T-helper 2 cell treated with Interferon-gamma antibody and Interleukin-4, amounts not matched to agents 5 μg/mL and 100 μg/mL, for 36 hours (primary cell): ENCODE data around the gene CDH23.
A peak's percentile ranks its signal among the peaks of the same experiment; 100 is the strongest.

Experiments used
- DNase-seq: peaks from one replicate; pipeline ENCODE4 v3.0.0; 2021; ENCODE audit warnings: low spot score
- H3K27ac Mint-ChIP-seq: one replicate; pipeline ENCODE4 v1.8.0; 2021; ENCODE audit warnings: mild to moderate bottlenecking, mixed read lengths
- H3K27me3 Mint-ChIP-seq: one replicate; pipeline ENCODE4 v1.8.0; 2021; ENCODE audit warnings: low read depth, mixed read lengths
- H3K36me3 Mint-ChIP-seq: one replicate; pipeline ENCODE4 v1.8.0; 2021; ENCODE audit warnings: low read depth, mixed read lengths
- H3K4me1 Mint-ChIP-seq: one replicate; pipeline ENCODE4 v1.8.0; 2021; ENCODE audit warnings: low read depth, mixed read lengths
- H3K4me3 Mint-ChIP-seq: one replicate; pipeline ENCODE4 v1.8.0; 2022; ENCODE audit warnings: mild to moderate bottlenecking, moderate library complexity, mixed read lengths
- H3K9me3 Mint-ChIP-seq: one replicate; pipeline ENCODE4 v1.8.0; 2021; ENCODE audit warnings: mixed read lengths

CDH23 gene

DNA sequence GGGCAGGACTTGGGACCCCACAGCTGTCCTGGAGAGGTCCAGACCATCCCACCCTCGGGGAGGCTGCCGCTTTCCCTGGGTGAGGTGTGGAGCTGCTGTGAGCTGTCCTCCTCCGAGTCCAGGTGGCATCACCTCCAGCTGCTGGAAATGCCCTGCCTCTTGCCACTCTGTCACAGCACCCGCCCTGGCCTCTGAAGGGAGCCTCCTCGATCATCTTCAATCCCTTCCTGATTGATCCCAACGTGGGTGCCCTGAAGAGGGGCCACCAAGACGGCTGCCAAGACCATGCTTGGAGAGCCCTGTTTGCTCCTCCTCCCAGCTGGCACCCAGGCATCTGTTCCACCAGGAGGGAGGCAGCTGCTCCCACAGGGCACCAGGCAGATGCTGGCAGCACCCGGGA is 318.3 kb downstream of the CDH23 start:
- no peak for DNase-seq
- Mint-ChIP-seq H3K27ac (peak overlapping the region; percentile 57), H3K27me3 (no peaks in the 10 kb centered on the region), H3K9me3 (no peaks in the 10 kb centered on the region), H3K4me3 (peak overlapping the region; percentile 29), H3K36me3 (no peaks in the 10 kb centered on the region), H3K4me1 (peaks cover 29% of the 10 kb centered on the region)

- H3K9me3 Mint-ChIP-seq, result no peaks in the 10 kb centered on the region
- no peaks in the 10 kb centered on the region for H3K27me3 Mint-ChIP-seq
- H3K36me3 Mint-ChIP-seq, result no peaks in the 10 kb centered on the region
- H3K27ac Mint-ChIP-seq, result no peak overlapping the region
- H3K4me1 Mint-ChIP-seq, result peaks cover 29% of the 10 kb centered on the region
- DNase-seq, result no peak
- no peak overlapping the region for H3K4me3 Mint-ChIP-seq
Measured at GRCh38 chr10:71715860-71716259, 319.1 kb downstream of the CDH23 start.

DNA sequence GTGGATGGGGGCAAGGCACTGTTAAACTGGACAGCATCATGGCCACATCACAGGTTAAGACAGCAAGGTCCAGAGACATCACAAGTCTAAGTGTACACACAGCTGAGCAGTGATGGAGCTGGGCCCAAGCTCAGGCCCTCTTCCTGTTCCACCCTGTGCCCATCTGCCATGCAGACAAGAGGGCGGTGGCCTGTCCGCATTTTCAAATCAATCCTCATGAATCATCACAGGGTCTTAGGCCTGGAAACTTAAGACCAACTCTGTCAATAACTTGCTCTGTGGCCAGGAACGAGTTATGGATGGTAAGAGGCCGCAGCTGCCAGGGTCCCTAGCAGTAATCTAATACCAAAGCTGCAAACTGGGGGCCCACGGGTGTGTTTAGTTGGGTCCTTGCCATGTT is 319.7 kb downstream of the CDH23 start:
- Mint-ChIP-seq H3K27me3 (no peaks in the 10 kb centered on the region), H3K27ac (no peak overlapping the region), H3K4me1 (peaks cover 29% of the 10 kb centered on the region), H3K9me3 (no peaks in the 10 kb centered on the region), H3K4me3 (no peak overlapping the region), H3K36me3 (no peaks in the 10 kb centered on the region)
- no peak for DNase-seq

DNA sequence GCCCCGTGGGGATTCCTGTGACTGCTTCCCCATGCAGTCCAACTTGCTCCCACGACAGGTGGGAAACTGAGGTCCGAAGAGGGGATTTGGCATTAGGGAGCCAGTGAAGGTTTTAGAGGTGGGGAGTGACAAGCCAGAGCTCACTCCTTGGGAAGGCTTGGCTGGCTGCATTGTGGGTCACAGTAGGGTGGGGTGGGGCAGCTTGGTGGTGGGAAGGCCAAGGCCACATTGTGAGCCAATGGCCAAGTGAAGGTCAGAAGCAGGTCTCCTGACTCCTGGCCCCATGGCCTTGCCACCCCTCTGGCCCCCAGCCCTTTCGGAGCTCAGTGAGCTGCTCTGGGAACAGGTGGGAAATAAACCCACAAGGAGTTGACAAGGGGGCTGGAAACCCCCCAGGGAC is 320.3 kb downstream of the CDH23 start:
- H3K4me3 Mint-ChIP-seq, result no peak overlapping the region
- no peaks in the 10 kb centered on the region for H3K36me3 Mint-ChIP-seq
- DNase-seq, result no peak
- H3K4me1 Mint-ChIP-seq, result peaks cover 29% of the 10 kb centered on the region
- H3K27ac Mint-ChIP-seq, result no peak overlapping the region
- no peaks in the 10 kb centered on the region for H3K9me3 Mint-ChIP-seq
- H3K27me3 Mint-ChIP-seq, result no peaks in the 10 kb centered on the region

- DNase-seq, result no peak
- H3K27me3 Mint-ChIP-seq, result no peaks in the 10 kb centered on the region
- no peaks in the 10 kb centered on the region for H3K9me3 Mint-ChIP-seq
- H3K27ac Mint-ChIP-seq, result peak overlapping the region; percentile 12
- peaks cover 25% of the 10 kb centered on the region for H3K4me1 Mint-ChIP-seq
- no peak overlapping the region for H3K4me3 Mint-ChIP-seq
- H3K36me3 Mint-ChIP-seq, result no peaks in the 10 kb centered on the region
Measured at GRCh38 chr10:71717551-71717951, 320.8 kb downstream of the CDH23 start.

GRCh38 chr10:71718165-71718698 is 321.5 kb downstream of the CDH23 start:
- Mint-ChIP-seq H3K4me1 (peaks cover 20% of the 10 kb centered on the region), H3K27me3 (no peaks in the 10 kb centered on the region), H3K36me3 (no peaks in the 10 kb centered on the region), H3K4me3 (no peak overlapping the region), H3K9me3 (no peaks in the 10 kb centered on the region), H3K27ac (no peak overlapping the region)
- DNase-seq, result no peak

DNA sequence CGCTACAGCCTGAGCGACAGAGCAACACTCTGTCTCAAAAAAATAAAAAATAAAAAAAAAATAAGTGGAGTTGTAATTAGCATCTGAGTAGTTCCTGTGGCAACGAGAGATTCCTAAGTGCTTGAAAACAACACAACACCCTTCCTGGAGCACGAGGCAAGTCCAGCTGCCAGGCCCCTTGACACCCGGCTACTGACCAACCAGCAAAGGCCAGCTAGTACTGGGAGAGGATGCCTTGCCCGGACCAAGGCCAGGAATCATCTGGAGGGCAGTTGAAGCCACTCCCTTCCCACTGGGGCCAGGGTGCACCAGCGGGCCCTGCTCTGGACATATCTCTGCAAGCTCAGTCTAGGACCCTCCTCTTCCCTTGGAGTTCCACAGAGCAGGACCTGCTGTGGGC is 322.3 kb downstream of the CDH23 start:
- no peaks in the 10 kb centered on the region for H3K9me3 Mint-ChIP-seq
- H3K27ac Mint-ChIP-seq, result no peak overlapping the region
- H3K4me3 Mint-ChIP-seq, result no peak overlapping the region
- no peaks in the 10 kb centered on the region for H3K36me3 Mint-ChIP-seq
- H3K27me3 Mint-ChIP-seq, result no peaks in the 10 kb centered on the region
- peaks cover 12% of the 10 kb centered on the region for H3K4me1 Mint-ChIP-seq
- no peak for DNase-seq

DNA sequence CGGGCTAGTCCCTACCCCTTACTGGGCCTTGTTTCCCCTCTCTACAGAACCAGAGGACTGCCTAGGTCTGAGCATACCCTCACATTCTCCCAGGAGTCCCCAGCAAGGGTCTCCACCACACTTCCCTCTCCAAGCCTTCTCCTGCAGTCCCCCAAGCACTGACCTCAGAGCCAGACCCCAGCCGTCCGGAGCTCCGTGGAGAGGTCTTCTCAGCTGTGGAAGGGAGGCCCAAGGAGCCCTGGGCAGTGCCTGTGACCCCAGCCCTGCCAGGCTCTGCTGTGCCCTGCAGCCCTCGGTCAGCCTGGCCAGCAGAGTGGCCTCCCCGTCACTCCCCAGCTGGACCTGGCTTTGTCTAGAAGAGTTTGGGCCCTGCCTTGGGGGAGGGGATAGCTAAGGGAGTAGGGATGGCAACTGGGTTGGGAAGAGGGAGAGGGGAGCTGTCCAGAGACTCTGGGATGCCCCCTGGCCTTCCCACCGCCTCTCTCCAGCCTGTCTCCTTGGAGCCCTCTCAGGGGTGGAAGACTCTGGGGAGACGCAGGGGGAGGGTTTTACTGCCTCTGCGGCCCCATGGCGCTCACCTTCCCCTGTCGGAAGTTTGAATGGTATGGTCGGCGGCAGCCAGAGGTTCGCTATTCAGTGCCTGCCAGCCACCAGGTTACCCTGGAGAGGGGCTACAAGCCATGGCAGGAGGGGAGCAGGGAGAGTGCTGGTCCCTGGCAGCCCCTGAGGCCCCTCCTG is 322.9 kb downstream of the CDH23 start, which contains the start of gene C10orf105:
C10orf105 (minus strand) TSS at position 315 of the 738 bp plus-strand sequence. CDS start 3,441 bp downstream, outside the sequence.
- Mint-ChIP-seq H3K27me3 (no peaks in the 10 kb centered on the region), H3K27ac (no peak within 1 kb of the TSS), H3K36me3 (no peaks in the 10 kb centered on the region), H3K4me1 (peaks cover 6% of the 10 kb centered on the region), H3K4me3 (no peak within 1 kb of the TSS), H3K9me3 (no peaks in the 10 kb centered on the region)
- DNase-seq, result no peak

- H3K9me3 Mint-ChIP-seq, result no peaks in the 10 kb centered on the region
- H3K36me3 Mint-ChIP-seq, result no peaks in the 10 kb centered on the region
- no peak for DNase-seq
- H3K27me3 Mint-ChIP-seq, result no peaks in the 10 kb centered on the region
- H3K27ac Mint-ChIP-seq, result no peak overlapping the region
- peaks cover 3% of the 10 kb centered on the region for H3K4me1 Mint-ChIP-seq
- no peak overlapping the region for H3K4me3 Mint-ChIP-seq
Measured at GRCh38 chr10:71720288-71720687, 323.6 kb downstream of the CDH23 start.

GRCh38 chr10:71721313-71721712 is 324.6 kb downstream of the CDH23 start:
- DNase-seq, result no peak
- H3K4me1 Mint-ChIP-seq, result peaks cover 9% of the 10 kb centered on the region
- H3K9me3 Mint-ChIP-seq, result no peaks in the 10 kb centered on the region
- H3K27me3 Mint-ChIP-seq, result no peaks in the 10 kb centered on the region
- H3K36me3 Mint-ChIP-seq, result no peaks in the 10 kb centered on the region
- no peak overlapping the region for H3K4me3 Mint-ChIP-seq
- peak overlapping the region; percentile 4 for H3K27ac Mint-ChIP-seq

DNA sequence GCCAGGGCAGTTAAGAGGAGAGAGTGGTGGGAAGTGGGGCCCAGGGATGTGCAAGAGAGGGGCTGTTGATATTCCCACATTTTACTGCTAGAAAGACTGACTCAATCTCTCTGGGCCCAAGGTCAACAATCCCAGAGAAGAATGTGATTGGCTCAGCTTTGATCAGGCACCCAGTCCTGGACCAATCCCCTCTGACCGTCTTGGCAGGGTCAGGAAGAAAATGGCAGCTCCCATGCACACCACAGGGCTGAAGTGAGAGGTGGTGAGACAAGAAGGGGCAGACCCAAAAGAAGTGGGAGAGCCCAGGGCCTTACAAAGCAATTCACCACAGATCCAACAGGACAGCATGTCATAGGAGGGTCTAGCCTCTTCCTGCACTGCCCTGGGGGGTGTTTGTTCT is 326.1 kb downstream of the CDH23 start:
- H3K9me3 Mint-ChIP-seq, result no peaks in the 10 kb centered on the region
- H3K4me3 Mint-ChIP-seq, result no peak overlapping the region
- no peaks in the 10 kb centered on the region for H3K27me3 Mint-ChIP-seq
- DNase-seq, result no peak
- peak overlapping the region; percentile 33 for H3K27ac Mint-ChIP-seq
- peaks cover 24% of the 10 kb centered on the region for H3K4me1 Mint-ChIP-seq
- no peaks in the 10 kb centered on the region for H3K36me3 Mint-ChIP-seq

- Mint-ChIP-seq H3K27me3 (no peaks in the 10 kb centered on the region), H3K4me3 (no peak overlapping the region), H3K36me3 (no peaks in the 10 kb centered on the region), H3K27ac (no peak overlapping the region), H3K4me1 (peaks cover 29% of the 10 kb centered on the region), H3K9me3 (no peaks in the 10 kb centered on the region)
- no peak for DNase-seq
Measured at GRCh38 chr10:71723311-71723710, 326.6 kb downstream of the CDH23 start.

- DNase-seq, result no peak
- H3K4me1 Mint-ChIP-seq, result peaks cover 39% of the 10 kb centered on the region
- no peak overlapping the region for H3K4me3 Mint-ChIP-seq
- no peaks in the 10 kb centered on the region for H3K9me3 Mint-ChIP-seq
- H3K27ac Mint-ChIP-seq, result peak overlapping the region; percentile 20
- H3K27me3 Mint-ChIP-seq, result no peaks in the 10 kb centered on the region
- no peaks in the 10 kb centered on the region for H3K36me3 Mint-ChIP-seq
Measured at GRCh38 chr10:71724539-71724938, 327.8 kb downstream of the CDH23 start.

DNA sequence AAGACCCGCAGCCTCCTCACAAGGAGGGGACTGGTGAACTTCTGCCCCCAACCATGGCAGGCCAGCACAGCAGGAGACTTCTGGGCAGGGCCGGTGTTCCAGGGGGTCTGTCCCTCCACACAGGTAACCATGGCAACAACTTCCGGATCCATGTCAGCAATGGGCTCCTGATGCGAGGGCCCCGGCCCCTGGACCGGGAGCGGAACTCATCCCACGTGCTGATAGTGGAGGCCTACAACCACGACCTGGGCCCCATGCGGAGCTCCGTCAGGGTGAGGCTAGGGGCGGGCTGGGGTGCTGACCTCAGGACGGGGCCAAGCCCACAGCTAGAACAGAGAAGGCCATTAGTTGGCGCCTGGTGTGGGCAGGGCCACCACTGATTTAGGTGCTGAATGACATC is 328.5 kb downstream of the CDH23 start:
- peaks cover 41% of the 10 kb centered on the region for H3K4me1 Mint-ChIP-seq
- H3K27ac Mint-ChIP-seq, result peak overlapping the region; percentile 97
- no peak for DNase-seq
- no peaks in the 10 kb centered on the region for H3K27me3 Mint-ChIP-seq
- H3K9me3 Mint-ChIP-seq, result no peaks in the 10 kb centered on the region
- H3K36me3 Mint-ChIP-seq, result no peaks in the 10 kb centered on the region
- no peak overlapping the region for H3K4me3 Mint-ChIP-seq
